ENCODE data around the gene SLC9A2. TPM values are rescaled to one million over a fixed set of nuclear protein-coding genes. Genes with fewer than 3 reads are reported as not detected.

The SLC9A2 gene
- total RNA-seq, 4 donors from 2014 or later = 0.09 to 0.16 (median 0.12) TPM

GRCh38 chr2:102703748-102704147, 84.4 kb downstream of the SLC9A2 start:
- ATAC-seq (ENCODE audit: low FRiP score) (no peak), DNase-seq (ENCODE audit: low spot score) (no peak)
- TF ChIP-seq CTCF (IDR thresholded peaks at IDR 0.05) = no peak

DNA sequence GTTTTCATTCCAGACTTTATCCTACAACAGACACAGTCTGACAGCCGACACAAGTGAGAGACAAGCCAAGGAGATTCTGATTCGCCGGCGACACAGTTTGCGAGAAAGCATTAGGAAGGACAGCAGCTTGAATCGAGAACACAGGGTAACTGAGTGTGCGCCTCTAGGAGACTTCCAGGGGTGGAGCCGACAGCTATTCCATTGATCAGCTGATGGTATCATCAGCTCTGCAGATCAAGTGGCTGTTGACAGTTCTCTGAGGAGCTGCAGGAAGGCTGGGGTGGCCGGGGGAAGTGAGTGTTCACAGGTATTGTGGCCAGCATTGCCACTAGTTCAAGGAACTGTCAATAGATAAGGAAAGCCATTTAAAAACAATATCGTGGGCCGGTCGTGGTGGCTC, 85.2 kb downstream of the SLC9A2 start:
- DNase-seq (ENCODE audit: low spot score) (no peak), ATAC-seq (ENCODE audit: low FRiP score) (no peak)

GRCh38 chr2:102707796-102708695, 88.7 kb downstream of the SLC9A2 start:
- TF ChIP-seq CTCF (IDR thresholded peaks at IDR 0.05) = no peak
- no peak for DNase-seq (ENCODE audit: low spot score)
- ATAC-seq (ENCODE audit: low FRiP score) = no peak

More for the DNA sequence above, 85.2 kb downstream of the SLC9A2 start:
- TF ChIP-seq CTCF (IDR thresholded peaks at IDR 0.05) = no peak

GRCh38 chr2:102708847-102709559, 89.7 kb downstream of the SLC9A2 start:
- DNase-seq (ENCODE audit: low spot score) (no peak), ATAC-seq (ENCODE audit: low FRiP score) (no peak)

DNA sequence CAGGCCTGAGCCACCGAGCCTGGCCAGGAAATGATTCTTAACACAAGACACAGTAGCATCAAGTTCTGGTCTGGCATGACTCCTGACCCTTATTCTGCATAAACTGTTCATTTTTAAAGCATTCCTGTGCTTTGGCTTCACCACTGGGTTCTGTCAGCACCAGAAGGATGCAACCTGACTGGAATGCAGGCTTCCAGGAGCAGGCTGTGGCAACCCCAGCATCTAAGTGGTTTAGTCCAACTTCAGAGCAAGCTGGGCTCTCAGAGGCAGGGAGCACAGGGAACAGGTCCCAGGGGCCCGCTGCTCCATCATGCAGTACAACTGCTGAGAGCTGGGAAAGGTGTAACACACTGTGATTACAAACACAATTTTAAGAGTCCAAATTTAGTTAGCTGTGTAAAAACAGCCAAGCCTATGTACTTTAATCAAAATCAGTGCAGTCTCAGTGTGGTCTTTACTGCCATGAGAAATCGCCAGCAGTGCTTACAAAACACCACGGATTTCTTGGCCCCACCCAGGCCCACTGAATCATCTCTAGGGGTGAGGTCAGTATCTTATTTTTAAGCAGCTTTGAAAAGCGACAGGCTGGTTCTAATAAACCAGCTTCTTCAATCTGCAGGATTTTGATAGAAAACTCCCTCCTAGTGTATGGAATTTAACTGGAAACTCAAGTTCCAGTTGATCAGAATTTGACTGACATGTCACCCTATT, 98.1 kb downstream of the SLC9A2 start:
- DNase-seq (ENCODE audit: low spot score) (no peak), ATAC-seq (ENCODE audit: low FRiP score) (peak; percentile 87)
- no peak for TF ChIP-seq CTCF (IDR thresholded peaks at IDR 0.05)

More at GRCh38 chr2:102708847-102709559, 89.7 kb downstream of the SLC9A2 start:
- no peak for TF ChIP-seq CTCF (IDR thresholded peaks at IDR 0.05)

- DNase-seq (ENCODE audit: low spot score) (no peak), ATAC-seq (ENCODE audit: low FRiP score) (no peak)
- TF ChIP-seq CTCF (IDR thresholded peaks at IDR 0.05) = no peak
These were observed 99.3 kb downstream of the SLC9A2 start for GRCh38 chr2:102718387-102719316.
